Trophoblast cell (in vitro differentiated cells and primary cell): ENCODE measurements around the gene GAPDHS.
A peak's percentile ranks its signal among the peaks of the same experiment; 100 is the strongest.

ENCODE experiments used
- DNase-seq, 2 donors: peaks; one replicate each; pipeline ENCODE4 v3.0.0-alpha.2; 2016
- H2AFZ ChIP-seq: 2 replicates; pipeline ENCODE4 v1.6.1; 2013; ENCODE audit warnings: low read length, moderate library complexity, mild to moderate bottlenecking; ENCODE audit not compliant: insufficient read depth, poor library complexity
- H2AK5ac ChIP-seq: 2 replicates; pipeline ENCODE4 v1.6.1; 2013; ENCODE audit warnings: mild to moderate bottlenecking, low read length
- H2BK120ac ChIP-seq: 2 replicates; pipeline ENCODE4 v1.6.1; 2013; ENCODE audit warnings: low read length, mild to moderate bottlenecking, moderate library complexity; ENCODE audit not compliant: insufficient read depth, poor library complexity
- H2BK12ac ChIP-seq: 2 replicates; pipeline ENCODE4 v1.6.1; 2013; ENCODE audit warnings: mild to moderate bottlenecking, low read length, moderate library complexity
- H2BK5ac ChIP-seq: 2 replicates; pipeline ENCODE4 v1.6.1; 2013; ENCODE audit warnings: low read length, low read depth, moderate library complexity, mild to moderate bottlenecking; ENCODE audit not compliant: poor library complexity
- H3K14ac ChIP-seq: 2 replicates; pipeline ENCODE4 v1.6.1; 2013; ENCODE audit warnings: mild to moderate bottlenecking, low read length
- H3K18ac ChIP-seq: 2 replicates; pipeline ENCODE4 v1.6.1; 2013; ENCODE audit warnings: mild to moderate bottlenecking, low read length
- H3K23ac ChIP-seq: 2 replicates; pipeline ENCODE4 v1.6.1; 2013; ENCODE audit warnings: low read length
- H3K27ac ChIP-seq: 2 replicates; pipeline ENCODE4 v1.5.1; 2013; ENCODE audit warnings: low read depth, mild to moderate bottlenecking, inconsistent platforms, low read length, moderate library complexity
- H3K27me3 ChIP-seq: 2 replicates; pipeline ENCODE4 v1.6.1; 2013; ENCODE audit warnings: inconsistent platforms, mild to moderate bottlenecking, low read length, moderate library complexity; ENCODE audit not compliant: insufficient read depth
- H3K36me3 ChIP-seq, 2 experiments: 1 replicate in 1 of 2; 2 replicates in 1 of 2; pipeline ENCODE4 v1.6.1; 2013; ENCODE audit warnings: low read length in 2 of 2, mild to moderate bottlenecking in 2 of 2, moderate library complexity in 1 of 2; ENCODE audit not compliant: insufficient read depth in 2 of 2, control insufficient read depth in 1 of 2
- H3K4ac ChIP-seq: 2 replicates; pipeline ENCODE4 v1.6.1; 2013; ENCODE audit warnings: low read depth, mild to moderate bottlenecking, low read length, moderate library complexity
- H3K4me1 ChIP-seq, 2 experiments: 1 replicate in 1 of 2; 2 replicates in 1 of 2; pipeline ENCODE4 v1.6.1; 2013; ENCODE audit warnings: low read length in 2 of 2, mild to moderate bottlenecking in 2 of 2, moderate library complexity in 1 of 2; ENCODE audit not compliant: insufficient read depth in 2 of 2, control insufficient read depth in 1 of 2
- H3K4me2 ChIP-seq: 2 replicates; pipeline ENCODE4 v1.6.1; 2013; ENCODE audit warnings: inconsistent platforms, mild to moderate bottlenecking, low read length, moderate library complexity
- H3K4me3 ChIP-seq: 2 replicates; pipeline ENCODE4 v1.5.1; 2013; ENCODE audit warnings: mild to moderate bottlenecking, low read depth, low read length, inconsistent platforms
- H3K79me1 ChIP-seq: one replicate; pipeline ENCODE4 v1.6.1; 2013; ENCODE audit warnings: low read length
- H3K79me2 ChIP-seq: 2 replicates; pipeline ENCODE4 v1.6.1; 2013; ENCODE audit warnings: low read length, mild to moderate bottlenecking; ENCODE audit not compliant: control insufficient read depth, insufficient read depth, poor library complexity
- H3K9ac ChIP-seq: 2 replicates; pipeline ENCODE4 v1.6.1; 2013; ENCODE audit warnings: mild to moderate bottlenecking, low read length
- H3K9me3 ChIP-seq: 2 replicates; pipeline ENCODE4 v1.6.1; 2013; ENCODE audit warnings: low read depth, mild to moderate bottlenecking, control low read depth, inconsistent platforms, low read length; ENCODE audit not compliant: insufficient read depth
- H4K12ac ChIP-seq: 2 replicates; pipeline ENCODE4 v1.6.1; 2013; ENCODE audit warnings: low read depth, mild to moderate bottlenecking, low read length, moderate library complexity
- H4K8ac ChIP-seq: 2 replicates; pipeline ENCODE4 v1.6.1; 2013; ENCODE audit warnings: low read depth, mild to moderate bottlenecking, low read length, moderate library complexity
- H4K91ac ChIP-seq: one replicate; pipeline ENCODE4 v1.6.1; 2013; ENCODE audit warnings: low read depth, mild to moderate bottlenecking, low read length, moderate library complexity
- WGBS: extraction: QIAGEN DNeasy Blood & Tissue Kit; methylation state at CpG from one replicate; pipeline ENCODE4 v1.1.7; 2013; ENCODE audit warnings: missing lambda C conversion rate; ENCODE audit not compliant: insufficient read length, insufficient coverage; ENCODE audit errors: extremely low coverage; 5-methylcytosine and 5-hydroxymethylcytosine counted together

GAPDHS gene

DNA sequence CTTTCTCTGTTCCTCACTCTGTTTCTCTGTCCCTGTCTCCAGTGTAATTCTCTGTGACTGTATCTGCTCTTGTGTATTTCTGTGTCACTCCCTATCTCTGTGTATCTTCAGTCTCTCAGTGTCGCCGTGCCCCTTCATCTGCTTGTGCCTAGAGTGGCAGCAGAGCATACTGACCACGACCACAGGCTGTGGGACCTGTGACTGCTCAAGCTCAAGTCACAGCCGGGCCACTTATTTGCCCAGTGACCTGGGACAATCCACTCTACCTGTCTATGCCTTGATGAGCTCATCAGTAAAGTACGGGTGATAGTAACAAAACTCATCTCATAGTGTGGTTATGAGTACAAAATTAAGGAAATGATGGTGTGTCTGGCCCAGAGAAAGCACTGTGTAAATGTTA lies 20.8 kb downstream of the GAPDHS start:
- Histone ChIP-seq H2BK120ac (no peak overlapping the region), H3K4me3 (no peak overlapping the region), H3K9ac (no peak overlapping the region), H2BK12ac (no peak overlapping the region), H3K79me2 (no peaks in the 10 kb centered on the region), H2BK5ac (no peak overlapping the region), H2AFZ (no peak overlapping the region), H3K9me3 (peaks cover 10% of the 10 kb centered on the region), H3K27me3 (peaks cover 13% of the 10 kb centered on the region), H3K23ac (no peak overlapping the region), H3K18ac (no peak overlapping the region), H3K4ac (no peak overlapping the region), H4K12ac (no peak overlapping the region), H4K8ac (no peak overlapping the region), H3K14ac (no peak overlapping the region), H3K36me3 (peaks cover 4 to 6% of the 10 kb centered on the region in 2 experiments), H2AK5ac (no peak overlapping the region), H3K27ac (no peak overlapping the region), H4K91ac (no peak overlapping the region), H3K79me1 (no peaks in the 10 kb centered on the region), H3K4me1 (peaks cover 2 to 3% of the 10 kb centered on the region in 2 experiments), H3K4me2 (no peak overlapping the region)
- no peak for DNase-seq
- WGBS: no CpG with 5 or more reads among the region's 5 CpGs

DNA sequence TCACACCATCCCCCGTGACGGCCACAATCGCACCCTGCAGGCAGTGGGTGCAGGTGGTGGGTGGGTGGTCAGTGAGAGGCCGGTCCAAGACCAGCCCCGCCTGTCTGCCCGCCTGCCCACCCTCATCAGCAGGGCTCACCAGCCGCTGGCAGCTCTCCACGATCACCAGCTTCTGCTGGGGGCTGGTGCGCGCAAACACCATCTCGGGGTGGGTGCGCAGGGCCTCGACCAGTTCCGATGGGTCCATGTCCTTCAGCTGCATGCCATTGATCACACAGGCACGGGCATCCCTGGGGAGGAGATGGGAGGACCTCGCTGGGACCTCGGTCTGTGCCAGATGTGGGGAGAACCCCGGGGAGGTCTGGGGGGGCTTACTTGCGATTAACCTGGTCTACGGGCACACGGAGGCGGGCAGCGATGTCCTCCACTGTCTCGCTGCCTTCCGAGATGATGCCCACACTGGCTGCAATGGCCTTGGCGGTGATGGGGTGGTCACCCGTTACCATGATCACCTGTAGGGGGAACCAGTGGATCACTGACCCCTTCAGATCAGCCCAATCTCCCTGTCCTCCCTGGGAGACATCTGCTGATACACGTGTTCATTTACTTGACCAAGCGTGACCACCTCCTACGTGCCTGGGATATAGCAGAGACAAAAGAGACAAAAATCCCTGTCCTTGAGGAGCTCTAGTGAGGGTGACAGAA lies 22.2 kb downstream of the GAPDHS start:
- no CpG with 5 or more reads among the region's 30 CpGs for WGBS
- H4K91ac ChIP-seq: no peak overlapping the region
- no peak overlapping the region for H3K9ac ChIP-seq

DNA sequence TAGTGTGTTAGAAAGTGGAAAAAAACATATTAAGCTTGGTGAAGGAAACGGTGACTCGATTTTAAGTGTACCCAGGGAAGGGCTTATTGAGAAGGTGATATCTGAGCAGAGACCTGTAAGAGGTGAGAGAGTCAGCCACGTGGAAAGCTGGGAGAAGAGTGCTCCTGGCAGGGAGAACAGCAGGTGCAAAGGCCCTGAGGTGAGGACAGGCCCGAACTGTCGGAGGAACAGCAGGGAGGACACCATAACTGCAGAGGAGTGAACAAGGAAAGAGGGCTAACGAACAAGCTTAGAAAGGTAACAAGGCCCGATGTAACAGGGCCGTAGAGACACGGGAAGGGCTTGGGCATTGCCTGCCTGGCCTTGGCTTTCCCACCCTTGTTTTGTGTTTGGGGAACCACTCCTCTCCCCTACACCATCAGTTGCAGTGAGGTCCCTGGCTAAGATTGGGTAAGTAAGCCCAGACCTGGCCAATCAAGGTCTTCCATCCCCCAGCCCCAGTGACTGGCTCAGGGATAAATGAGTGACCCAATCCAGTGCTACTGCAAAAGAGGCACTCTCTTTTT lies 22.9 kb downstream of the GAPDHS start:
- Histone ChIP-seq H3K79me1 (no peaks in the 10 kb centered on the region), H3K27me3 (peaks cover 13% of the 10 kb centered on the region), H3K4me3 (no peak overlapping the region), H2AFZ (no peak overlapping the region), H2BK120ac (no peak overlapping the region), H4K12ac (no peak overlapping the region), H3K14ac (no peak overlapping the region), H3K23ac (no peak overlapping the region), H3K9me3 (peaks cover 10% of the 10 kb centered on the region), H3K4me2 (no peak overlapping the region), H3K36me3 (no peaks in the 10 kb centered on the region), H3K79me2 (no peaks in the 10 kb centered on the region), H3K9ac (no peak overlapping the region), H4K91ac (no peak overlapping the region), H2BK12ac (no peak overlapping the region), H3K18ac (no peak overlapping the region), H3K4me1 (peaks cover 2 to 3% of the 10 kb centered on the region in 2 experiments), H2BK5ac (no peak overlapping the region), H3K4ac (no peak overlapping the region), H2AK5ac (no peak overlapping the region), H4K8ac (no peak overlapping the region), H3K27ac (no peak overlapping the region)
- whole genome bisulfite sequencing: 100% methylated on average over 2 of the region's 9 CpGs
- no peak for DNase-seq

More for the DNA sequence above, 22.2 kb downstream of the GAPDHS start:
- Histone ChIP-seq H3K4ac (no peak overlapping the region), H3K79me2 (no peaks in the 10 kb centered on the region), H2BK120ac (no peak overlapping the region), H3K4me3 (no peak overlapping the region), H2AK5ac (no peak overlapping the region), H3K36me3 (peaks cover 2 to 4% of the 10 kb centered on the region in 2 experiments), H3K27ac (no peak overlapping the region), H3K27me3 (peaks cover 13% of the 10 kb centered on the region), H2BK5ac (no peak overlapping the region), H3K18ac (no peak overlapping the region), H3K4me2 (no peak overlapping the region), H3K79me1 (no peaks in the 10 kb centered on the region), H3K14ac (no peak overlapping the region), H4K8ac (no peak overlapping the region), H4K12ac (no peak overlapping the region), H3K9me3 (peaks cover 10% of the 10 kb centered on the region), H2BK12ac (no peak overlapping the region), H3K23ac (no peak overlapping the region), H3K4me1 (peaks cover 2 to 3% of the 10 kb centered on the region in 2 experiments), H2AFZ (no peak overlapping the region)
- DNase-seq: peak in 1 of 2 donors; percentile 8

DNA sequence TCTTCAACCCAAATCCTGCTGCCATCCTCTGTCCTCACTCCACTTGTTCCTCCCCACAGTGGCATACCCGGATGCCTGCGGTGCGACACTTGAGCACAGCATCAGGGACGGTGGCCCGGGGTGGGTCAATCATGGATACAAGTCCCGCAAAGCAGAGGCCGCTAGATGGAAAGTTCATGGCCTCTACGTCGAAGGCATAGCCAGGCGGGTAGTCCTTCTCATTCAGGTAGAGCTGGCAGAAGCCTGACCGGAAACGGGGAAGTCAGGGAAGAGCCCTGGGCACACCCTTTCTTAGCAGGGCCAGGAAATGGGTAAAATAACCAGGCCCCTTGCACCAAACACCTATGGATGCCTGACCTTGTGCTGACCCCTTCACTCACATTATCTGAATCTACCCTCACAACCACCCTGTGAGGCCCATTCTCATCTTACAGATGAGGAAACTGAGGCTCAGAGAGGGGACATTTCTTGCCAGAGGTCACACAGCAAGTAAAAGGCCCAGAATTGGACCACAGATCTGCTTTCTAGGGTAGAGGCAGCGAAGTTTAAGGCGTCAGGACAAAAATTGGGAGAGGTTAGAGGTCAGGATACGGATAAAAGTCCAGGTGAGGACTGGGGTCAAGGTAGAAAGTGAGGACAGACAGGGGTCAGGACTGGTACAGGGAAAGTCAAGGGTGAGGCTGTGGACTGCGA lies 23.7 kb downstream of the GAPDHS start:
- no CpG with 5 or more reads among the region's 16 CpGs for WGBS
- no peak overlapping the region for H3K9ac ChIP-seq
- peaks cover 2 to 3% of the 10 kb centered on the region in 2 experiments for H3K4me1 ChIP-seq
- no peak for DNase-seq
- no peak overlapping the region for H2BK5ac ChIP-seq
- no peak overlapping the region for H3K14ac ChIP-seq
- no peak overlapping the region for H4K91ac ChIP-seq
- peaks cover 10% of the 10 kb centered on the region for H3K9me3 ChIP-seq
- H2AK5ac ChIP-seq: no peak overlapping the region
- H3K79me2 ChIP-seq: no peaks in the 10 kb centered on the region
- H3K4me2 ChIP-seq: no peak overlapping the region
- no peaks in the 10 kb centered on the region for H3K36me3 ChIP-seq
- H4K12ac ChIP-seq: no peak overlapping the region
- no peak overlapping the region for H2BK120ac ChIP-seq
- no peak overlapping the region for H2AFZ ChIP-seq
- H4K8ac ChIP-seq: no peak overlapping the region
- H3K18ac ChIP-seq: no peak overlapping the region
- no peak overlapping the region for H3K4me3 ChIP-seq
- no peak overlapping the region for H3K23ac ChIP-seq
- no peak overlapping the region for H3K4ac ChIP-seq
- peaks cover 13% of the 10 kb centered on the region for H3K27me3 ChIP-seq
- no peaks in the 10 kb centered on the region for H3K79me1 ChIP-seq
- no peak overlapping the region for H2BK12ac ChIP-seq
- H3K27ac ChIP-seq: no peak overlapping the region
